Nephron (organoid): Measurements from ENCODE around the gene KCND3.
"Not testable (repeated sequence)": the region's sequence is repeated elsewhere in the genome, so short reads cannot be mapped to it uniquely, and the experiment has no call there.

Experiments
- H3K27ac Mint-ChIP-seq, 3 experiments: 2 replicates each; pipeline ENCODE4 v1.8.0; 2020; ENCODE audit warnings: mixed read lengths in 3 of 3, mild to moderate bottlenecking in 2 of 3, moderate library complexity in 1 of 3
- H3K27me3 Mint-ChIP-seq: 2 replicates; pipeline ENCODE4 v1.8.0; 2021; ENCODE audit warnings: low read depth, mild to moderate bottlenecking, moderate library complexity, mixed read lengths
- H3K36me3 Mint-ChIP-seq: 2 replicates; pipeline ENCODE4 v1.8.0; 2020; ENCODE audit warnings: low read depth, mixed read lengths
- H3K4me1 Mint-ChIP-seq: 2 replicates; pipeline ENCODE4 v1.8.0; 2020; ENCODE audit warnings: mixed read lengths
- H3K4me3 Mint-ChIP-seq, 3 experiments: 2 replicates each; pipeline ENCODE4 v1.8.0; 2020; ENCODE audit warnings: mild to moderate bottlenecking in 3 of 3, mixed read lengths in 3 of 3, moderate library complexity in 2 of 3
- H3K9me3 Mint-ChIP-seq: 2 replicates; pipeline ENCODE4 v1.8.0; 2020; ENCODE audit warnings: mixed read lengths
- CTCF ChIP-seq, 3 experiments: fragments of 200-600 bp; sonication (generic); IDR thresholded peaks; one replicate each; pipeline ENCODE4 v1.5.0; 2021; ENCODE audit warnings: antibody characterized with exemption in 3 of 3; ENCODE audit not compliant: unreplicated experiment in 3 of 3

Gene KCND3

GRCh38 chr1:111802984-111803383, 186.5 kb downstream of the KCND3 start:
- H3K27ac Mint-ChIP-seq: no peak overlapping the region
- H3K9me3 Mint-ChIP-seq: no peaks in the 10 kb centered on the region
- no peak for TF ChIP-seq CTCF (IDR thresholded peaks at IDR 0.05; ENCODE audit: unreplicated experiment in 3 of 3)
- no peaks in the 10 kb centered on the region for H3K36me3 Mint-ChIP-seq
- peaks cover 6% of the 10 kb centered on the region for H3K4me1 Mint-ChIP-seq
- no peak overlapping the region for H3K4me3 Mint-ChIP-seq
- peaks cover 11% of the 10 kb centered on the region for H3K27me3 Mint-ChIP-seq

- TF ChIP-seq CTCF (IDR thresholded peaks at IDR 0.05; ENCODE audit: unreplicated experiment in 3 of 3): no peak
- Mint-ChIP-seq H3K27me3 (peaks cover 11% of the 10 kb centered on the region), H3K9me3 (no peaks in the 10 kb centered on the region), H3K27ac (no peak overlapping the region), H3K36me3 (no peaks in the 10 kb centered on the region), H3K4me1 (peaks cover 6% of the 10 kb centered on the region), H3K4me3 (no peak overlapping the region)
Measured at GRCh38 chr1:111802110-111802509, 187.4 kb downstream of the KCND3 start.

GRCh38 chr1:111801071-111801850, 188.2 kb downstream of the KCND3 start:
- peaks cover 6% of the 10 kb centered on the region for H3K4me1 Mint-ChIP-seq
- H3K4me3 Mint-ChIP-seq: no peak overlapping the region
- no peaks in the 10 kb centered on the region for H3K9me3 Mint-ChIP-seq
- H3K27ac Mint-ChIP-seq: no peak overlapping the region
- H3K36me3 Mint-ChIP-seq: no peaks in the 10 kb centered on the region
- H3K27me3 Mint-ChIP-seq: peaks cover 11% of the 10 kb centered on the region
- no peak for TF ChIP-seq CTCF (IDR thresholded peaks at IDR 0.05; ENCODE audit: unreplicated experiment in 3 of 3)

- H3K27ac Mint-ChIP-seq, H3K4me3 Mint-ChIP-seq, H3K4me1 Mint-ChIP-seq, H3K36me3 Mint-ChIP-seq, H3K9me3 Mint-ChIP-seq: not testable (repeated sequence)
- H3K27me3 Mint-ChIP-seq: peaks cover 11% of the 10 kb centered on the region
Measured at GRCh38 chr1:111799722-111800121, 189.7 kb downstream of the KCND3 start.

- H3K27ac Mint-ChIP-seq: no peak overlapping the region
- no peaks in the 10 kb centered on the region for H3K4me1 Mint-ChIP-seq
- H3K36me3 Mint-ChIP-seq: no peaks in the 10 kb centered on the region
- no peaks in the 10 kb centered on the region for H3K9me3 Mint-ChIP-seq
- H3K27me3 Mint-ChIP-seq: peaks cover 6% of the 10 kb centered on the region
- no peak for TF ChIP-seq CTCF (IDR thresholded peaks at IDR 0.05; ENCODE audit: unreplicated experiment in 3 of 3)
- no peak overlapping the region for H3K4me3 Mint-ChIP-seq
Measured at GRCh38 chr1:111798580-111798979, 190.9 kb downstream of the KCND3 start.

GRCh38 chr1:111795401-111795800, 194.1 kb downstream of the KCND3 start:
- H3K9me3 Mint-ChIP-seq: no peaks in the 10 kb centered on the region
- H3K4me1 Mint-ChIP-seq: peaks cover 14% of the 10 kb centered on the region
- H3K36me3 Mint-ChIP-seq: no peaks in the 10 kb centered on the region
- no peak for TF ChIP-seq CTCF (IDR thresholded peaks at IDR 0.05; ENCODE audit: unreplicated experiment in 3 of 3)
- H3K27ac Mint-ChIP-seq: no peak overlapping the region
- H3K4me3 Mint-ChIP-seq: no peak overlapping the region
- peaks cover 6% of the 10 kb centered on the region for H3K27me3 Mint-ChIP-seq
